H9 (cell line): ENCODE data around the gene FAM216A. TPM values are rescaled to one million over a fixed set of nuclear protein-coding genes. Genes with fewer than 3 reads are reported as not detected.
"Not testable (repeated sequence)": the region's sequence is repeated elsewhere in the genome, so short reads cannot be mapped to it uniquely, and the experiment has no call there.

Source experiments
- DNase-seq: peaks from one replicate; pipeline ENCODE4 v3.0.0-alpha.2; 2017
- H2AFZ ChIP-seq: one replicate; pipeline ENCODE4 v1.6.1; 2013; ENCODE audit warnings: mild to moderate bottlenecking, low read length, control low read depth, moderate library complexity
- H2AK5ac ChIP-seq: 2 replicates; pipeline ENCODE4 v1.6.1; 2013; ENCODE audit warnings: low read length, control low read depth, mixed read lengths; ENCODE audit not compliant: insufficient read length
- H2BK120ac ChIP-seq: one replicate; pipeline ENCODE4 v1.6.1; 2013; ENCODE audit warnings: low read depth, mild to moderate bottlenecking, low read length, control low read depth, inconsistent platforms; ENCODE audit not compliant: poor library complexity, severe bottlenecking
- H2BK12ac ChIP-seq: 2 replicates; pipeline ENCODE4 v1.6.1; 2013; ENCODE audit warnings: low read length, control low read depth, mixed read lengths, low read depth; ENCODE audit not compliant: insufficient read length
- H2BK15ac ChIP-seq: 2 replicates; pipeline ENCODE4 v1.6.1; 2013; ENCODE audit warnings: low read depth, low read length, control low read depth
- H2BK20ac ChIP-seq: one replicate; pipeline ENCODE4 v1.6.1; 2013; ENCODE audit warnings: low read depth, mild to moderate bottlenecking, low read length, control low read depth, inconsistent platforms; ENCODE audit not compliant: poor library complexity, severe bottlenecking
- H2BK5ac ChIP-seq: 2 replicates; pipeline ENCODE4 v1.6.1; 2013; ENCODE audit warnings: low read length, control low read depth, mixed read lengths; ENCODE audit not compliant: insufficient read length
- H3K14ac ChIP-seq: 2 replicates; pipeline ENCODE4 v1.6.1; 2013; ENCODE audit warnings: low read length, control low read depth; ENCODE audit not compliant: insufficient read depth
- H3K18ac ChIP-seq: 2 replicates; pipeline ENCODE4 v1.6.1; 2013; ENCODE audit warnings: low read depth, mild to moderate bottlenecking, mixed read lengths, low read length, control low read depth; ENCODE audit not compliant: insufficient read length
- H3K23ac ChIP-seq: 2 replicates; pipeline ENCODE4 v1.6.1; 2013; ENCODE audit warnings: low read length, control low read depth, mixed read lengths, low read depth; ENCODE audit not compliant: insufficient read length
- H3K23me2 ChIP-seq: 2 replicates; pipeline ENCODE4 v1.6.1; 2013; ENCODE audit warnings: low read depth, mild to moderate bottlenecking, mixed read lengths, low read length, control low read depth; ENCODE audit not compliant: insufficient read length, poor library complexity, severe bottlenecking
- H3K27ac ChIP-seq: 2 replicates; pipeline ENCODE4 v1.5.1; 2013; ENCODE audit warnings: low read length, control low read depth, mixed read lengths, low read depth; ENCODE audit not compliant: insufficient read length
- H3K27me3 ChIP-seq: 2 replicates; pipeline ENCODE4 v1.6.1; 2013; ENCODE audit warnings: low read length, control low read depth, inconsistent platforms; ENCODE audit not compliant: insufficient read depth
- H3K4ac ChIP-seq: 2 replicates; pipeline ENCODE4 v1.6.1; 2013; ENCODE audit warnings: low read depth, mild to moderate bottlenecking, control low read depth, inconsistent platforms, low read length, moderate library complexity
- H3K4me1 ChIP-seq: 2 replicates; pipeline ENCODE4 v1.6.1; 2013; ENCODE audit warnings: low read length, control low read depth, inconsistent platforms; ENCODE audit not compliant: insufficient read depth
- H3K4me2 ChIP-seq: 2 replicates; pipeline ENCODE4 v1.6.1; 2013; ENCODE audit warnings: low read length, control low read depth, mixed read lengths; ENCODE audit not compliant: insufficient read length, insufficient read depth
- H3K56ac ChIP-seq: 2 replicates; pipeline ENCODE4 v1.6.1; 2013; ENCODE audit warnings: low read depth, mild to moderate bottlenecking, mixed read lengths, low read length, control low read depth; ENCODE audit not compliant: insufficient read length
- H3K79me1 ChIP-seq: 2 replicates; pipeline ENCODE4 v1.6.1; 2013; ENCODE audit warnings: low read depth, mild to moderate bottlenecking, moderate library complexity, low read length, control low read depth, inconsistent platforms; ENCODE audit not compliant: insufficient read depth, poor library complexity, severe bottlenecking
- H3K79me2 ChIP-seq: 2 replicates; pipeline ENCODE4 v1.6.1; 2013; ENCODE audit warnings: low read length, control low read depth, inconsistent platforms; ENCODE audit not compliant: insufficient read depth
- H3K9ac ChIP-seq: 2 replicates; pipeline ENCODE4 v1.6.1; 2013; ENCODE audit warnings: low read length, control low read depth, mixed read lengths; ENCODE audit not compliant: insufficient read length; ENCODE audit errors: extremely low read depth
- H3K9me3 ChIP-seq: one replicate; pipeline ENCODE4 v1.6.1; 2013; ENCODE audit warnings: low read depth, low read length, inconsistent platforms; ENCODE audit not compliant: control insufficient read depth
- H3T11ph ChIP-seq: one replicate; pipeline ENCODE4 v1.6.1; 2013; ENCODE audit warnings: mild to moderate bottlenecking, low read length, control low read depth, inconsistent platforms
- H4K20me1 ChIP-seq: one replicate; pipeline ENCODE4 v1.6.1; 2013; ENCODE audit not compliant: control insufficient read depth, insufficient read length, insufficient read depth
- H4K5ac ChIP-seq: 2 replicates; pipeline ENCODE4 v1.6.1; 2013; ENCODE audit warnings: low read depth, mild to moderate bottlenecking, mixed read lengths, low read length, control low read depth; ENCODE audit not compliant: insufficient read length
- H4K8ac ChIP-seq: replicated peaks from 2 replicates; pipeline ENCODE4 v1.6.1; 2013; ENCODE audit warnings: low read length, control low read depth, mixed read lengths, low read depth; ENCODE audit not compliant: insufficient read length
- H4K91ac ChIP-seq: 2 replicates; pipeline ENCODE4 v1.6.1; 2013; ENCODE audit warnings: low read depth, mild to moderate bottlenecking, moderate library complexity, mixed read lengths, low read length, control low read depth; ENCODE audit not compliant: insufficient read length
- H3K27ac Mint-ChIP-seq, 3 experiments: 2 replicates in 2 of 3; 3 replicates in 1 of 3; pipeline ENCODE4 v1.8.0; 2020 to 2021; ENCODE audit warnings: mixed read lengths in 3 of 3, mild to moderate bottlenecking in 1 of 3, moderate library complexity in 1 of 3
- H3K27me3 Mint-ChIP-seq: 2 replicates; pipeline ENCODE4 v1.8.0; 2021; ENCODE audit warnings: low read depth, mild to moderate bottlenecking, moderate library complexity, mixed read lengths
- H3K36me3 Mint-ChIP-seq, 3 experiments: 2 replicates in 2 of 3; 3 replicates in 1 of 3; pipeline ENCODE4 v1.8.0; 2020 to 2021; ENCODE audit warnings: low read depth in 3 of 3, mixed read lengths in 3 of 3; ENCODE audit not compliant: insufficient read depth in 1 of 3
- H3K4me1 Mint-ChIP-seq, 2 experiments: 2 replicates each; pipeline ENCODE4 v1.8.0; 2020; ENCODE audit warnings: mixed read lengths in 2 of 2
- H3K4me3 Mint-ChIP-seq, 2 experiments: 2 replicates in 1 of 2; 3 replicates in 1 of 2; pipeline ENCODE4 v1.8.0; 2020 to 2021; ENCODE audit warnings: mild to moderate bottlenecking in 2 of 2, mixed read lengths in 2 of 2, moderate library complexity in 1 of 2
- H3K9me3 Mint-ChIP-seq, 2 experiments: 2 replicates in 1 of 2; 3 replicates in 1 of 2; pipeline ENCODE4 v1.8.0; 2020; ENCODE audit warnings: mild to moderate bottlenecking in 2 of 2, mixed read lengths in 2 of 2, moderate library complexity in 1 of 2
- WGBS: extraction: QIAGEN DNeasy Blood & Tissue Kit; methylation state at CpG from one replicate; pipeline ENCODE4 v1.1.7; 2013; ENCODE audit warnings: missing lambda C conversion rate, low lambda C conversion rate, mixed read lengths; ENCODE audit not compliant: insufficient read length; ENCODE audit errors: extremely low coverage; 5-methylcytosine and 5-hydroxymethylcytosine counted together
- total RNA-seq: library from RNA; stranded (reverse); gene quantifications from 2 replicates; pipeline ENCODE4 v1.2.1, GENCODE V29; 2021

The FAM216A gene
- total RNA-seq, 1 experiment from 2014 or later: 18.1 TPM

- not testable (repeated sequence) for H2BK12ac ChIP-seq, H4K8ac ChIP-seq, H3K56ac ChIP-seq, H3K23ac ChIP-seq, H3K4me1 ChIP-seq, H3K9ac ChIP-seq, H3K27me3 Mint-ChIP-seq, H3K9me3 Mint-ChIP-seq, H2BK120ac ChIP-seq, H3K79me1 ChIP-seq, H3K27ac ChIP-seq, H2BK5ac ChIP-seq, H3T11ph ChIP-seq, H3K27me3 ChIP-seq, H3K36me3 Mint-ChIP-seq, H3K18ac ChIP-seq, H3K4me3 Mint-ChIP-seq, H3K23me2 ChIP-seq, DNase-seq, H2AFZ ChIP-seq, H3K4me2 ChIP-seq, H4K91ac ChIP-seq, H2BK20ac ChIP-seq, H2BK15ac ChIP-seq, H3K4ac ChIP-seq, H3K9me3 ChIP-seq, H3K14ac ChIP-seq, H4K5ac ChIP-seq, H3K4me1 Mint-ChIP-seq, H3K79me2 ChIP-seq, H3K27ac Mint-ChIP-seq, H4K20me1 ChIP-seq, H2AK5ac ChIP-seq
- WGBS: no CpG with 5 or more reads among the region's 11 CpGs
These were observed 52.4 kb downstream of the FAM216A start for GRCh38 chr12:110520876-110521712.
